Esophagus muscularis mucosa (tissue), 4 donors: ENCODE results near the gene LIMCH1. TPM values are rescaled to one million over a fixed set of nuclear protein-coding genes. Genes with fewer than 3 reads are reported as not detected.

Experiments
- DNase-seq: peaks from one replicate; pipeline ENCODE4 v3.0.0-alpha.2; 2017; ENCODE audit errors: extremely low spot score
- H3K27ac ChIP-seq, 4 donors: fragments of 200-600 bp; sonication (generic); replicated peaks in 1 of 4; 1 replicate in 3 of 4; 2 replicates in 1 of 4; pipeline ENCODE4 v1.5.1; 2016 to 2019; ENCODE audit warnings: mild to moderate bottlenecking in 1 of 4
- H3K27me3 ChIP-seq, 4 donors: fragments of 200-600 bp; sonication (generic); one replicate each; pipeline versions ENCODE4 v1.5.1 to v1.6.0; 2016 to 2019
- H3K36me3 ChIP-seq, 4 donors: fragments of 200-600 bp; sonication (generic); one replicate each; pipeline ENCODE4 v1.5.1; 2016 to 2019
- H3K4me1 ChIP-seq, 4 donors: fragments of 200-600 bp; sonication (generic); one replicate each; pipeline ENCODE4 v1.5.1; 2016 to 2019
- H3K4me3 ChIP-seq, 4 donors: fragments of 200-600 bp; sonication (generic); 1 replicate in 2 of 4; 2 replicates in 2 of 4; pipeline ENCODE4 v1.5.1; 2016 to 2019; ENCODE audit warnings: mild to moderate bottlenecking in 4 of 4, moderate library complexity in 1 of 4
- H3K9me3 ChIP-seq, 4 donors: fragments of 200-600 bp; sonication (generic); 1 replicate in 3 of 4; 2 replicates in 1 of 4; pipeline ENCODE4 v1.5.1; 2016 to 2019
- CTCF ChIP-seq, 3 experiments: fragments of 200-600 bp in 2 of 3; fragments of 450-650 bp in 1 of 3; sonication (generic) in 2 of 3; IDR thresholded peaks; one replicate each; pipeline ENCODE4 v1.5.1; 2017 to 2019; ENCODE audit warnings: antibody characterized with exemption in 3 of 3, mild to moderate bottlenecking in 2 of 3, moderate library complexity in 1 of 3
- EP300 ChIP-seq: sonication (generic); formaldehyde crosslinking; IDR thresholded peaks from one replicate; pipeline ENCODE4 v1.6.1; 2017; ENCODE audit warnings: antibody characterized with exemption
- POLR2A ChIP-seq: fragments of 450-650 bp; IDR thresholded peaks from one replicate; pipeline ENCODE4 v1.6.1; 2017; ENCODE audit warnings: antibody characterized with exemption, moderate library complexity, mild to moderate bottlenecking, low read depth
- POLR2AphosphoS5 ChIP-seq, 2 donors: sonication (generic); formaldehyde crosslinking; IDR thresholded peaks; one replicate each; pipeline ENCODE4 v1.6.1; 2017; ENCODE audit warnings: antibody characterized with exemption in 2 of 2
- WGBS: methylation state at CpG from one replicate; pipeline ENCODE4 v1.1.5; 2018; 5-methylcytosine and 5-hydroxymethylcytosine counted together
- intact Hi-C: fragments of 100-400 bp; cut with DNase I; formaldehyde crosslinking; loops from one replicate; pipeline ENCODE4 v1.15.1; 2023
- total RNA-seq, 4 donors: library from RNA; depleted of rRNA; stranded (reverse); fragments of >200 nt; gene quantifications; one replicate each; pipeline versions ENCODE4 v1.1.0 to v1.2.1, GENCODE V29; 2016

Gene LIMCH1
- total RNA-seq, 4 donors from 2014 or later: 49.0 to 101 (median 72.1) TPM

GRCh38 chr4:41517747-41518146 is 20.2 kb upstream of the LIMCH1 start:
- 95% methylated on average over 1 of the region's 1 CpG for WGBS

DNA sequence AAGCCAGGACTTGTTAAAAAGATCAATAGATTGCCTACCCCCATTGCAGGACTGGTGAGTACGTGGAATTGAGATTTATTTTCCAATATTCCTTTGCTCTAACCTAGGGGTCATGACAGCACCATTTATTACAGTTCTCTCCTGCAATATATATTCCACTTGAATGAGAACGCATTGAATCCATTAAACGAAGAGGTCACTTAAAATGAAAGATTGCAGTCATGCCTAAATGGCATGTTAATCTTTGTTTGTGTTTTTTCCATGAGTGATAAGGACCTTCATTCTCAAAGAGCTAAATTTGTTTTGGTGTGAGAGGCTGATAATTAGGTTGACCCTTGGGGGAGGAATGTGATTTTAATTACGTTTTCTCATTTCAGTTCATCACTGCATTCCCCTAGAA is 13.5 kb upstream of the LIMCH1 start:
- H3K27ac ChIP-seq: no peak overlapping the region
- no peak for DNase-seq
- no peaks in the 10 kb centered on the region for H3K27me3 ChIP-seq
- peaks cover 4 to 21% (median 9%) of the 10 kb centered on the region in 4 donors for H3K4me1 ChIP-seq
- no peak overlapping the region for H3K4me3 ChIP-seq
- intact Hi-C loops: no loop called here
- WGBS: 66% methylated on average over 4 of the region's 4 CpGs
- TF ChIP-seq POLR2A: no peak
- no peak for TF ChIP-seq POLR2AphosphoS5 (IDR thresholded peaks at IDR 0.05)
- TF ChIP-seq EP300: no peak
- no peak for TF ChIP-seq CTCF (IDR thresholded peaks at IDR 0.05)
- H3K9me3 ChIP-seq: no peaks in the 10 kb centered on the region
- no peaks in the 10 kb centered on the region for H3K36me3 ChIP-seq

More at GRCh38 chr4:41517747-41518146, 20.2 kb upstream of the LIMCH1 start:
- DNase-seq: no peak
- intact Hi-C loops: no loop called here
- no peak overlapping the region for H3K27ac ChIP-seq
- H3K9me3 ChIP-seq: no peaks in the 10 kb centered on the region
- H3K4me1 ChIP-seq: peaks cover 0 to 6% (median 0%) of the 10 kb centered on the region in 4 donors
- no peaks in the 10 kb centered on the region for H3K27me3 ChIP-seq
- no peaks in the 10 kb centered on the region for H3K36me3 ChIP-seq
- H3K4me3 ChIP-seq: no peak overlapping the region
- TF ChIP-seq EP300 (no peak), CTCF (IDR thresholded peaks at IDR 0.05) (no peak), POLR2AphosphoS5 (IDR thresholded peaks at IDR 0.05) (no peak), POLR2A (no peak)

- Histone ChIP-seq H3K4me1 (peaks cover 4 to 21% (median 9%) of the 10 kb centered on the region in 4 donors), H3K4me3 (no peak overlapping the region), H3K9me3 (no peaks in the 10 kb centered on the region), H3K27me3 (no peaks in the 10 kb centered on the region), H3K27ac (no peak overlapping the region), H3K36me3 (no peaks in the 10 kb centered on the region)
- peak; percentile 43 to 61 for TF ChIP-seq POLR2AphosphoS5 (IDR thresholded peaks at IDR 0.05)
- TF ChIP-seq POLR2A: no peak
- 85% methylated on average over 11 of the region's 11 CpGs for WGBS
- intact Hi-C loops: no loop called here
- DNase-seq: peak; percentile 74
These were observed 12.8 kb upstream of the LIMCH1 start for GRCh38 chr4:41525129-41525528.

DNA sequence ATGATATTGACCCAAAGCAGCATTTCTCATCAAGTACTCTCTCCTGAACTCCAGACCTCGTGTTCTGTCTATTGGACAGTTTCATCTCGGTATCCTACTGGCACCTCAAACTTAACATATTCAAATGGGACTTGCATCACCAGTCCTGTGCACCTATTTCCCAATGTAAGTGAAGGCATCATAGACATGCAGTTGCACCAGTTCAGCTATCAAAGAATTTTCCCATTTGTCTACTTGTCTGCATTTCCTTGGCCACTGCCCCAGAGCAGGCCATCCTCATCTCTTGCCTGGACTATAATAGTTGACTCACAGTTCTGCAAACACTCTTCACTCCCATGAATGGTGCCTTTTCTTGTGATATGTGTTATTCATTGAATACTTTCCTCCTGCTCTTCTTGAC is 11.3 kb upstream of the LIMCH1 start:
- TF ChIP-seq POLR2A: no peak
- no peak for TF ChIP-seq POLR2AphosphoS5 (IDR thresholded peaks at IDR 0.05)
- TF ChIP-seq EP300: no peak
- no peak for TF ChIP-seq CTCF (IDR thresholded peaks at IDR 0.05)
- intact Hi-C loops: no loop called here
- Histone ChIP-seq H3K36me3 (no peaks in the 10 kb centered on the region), H3K27me3 (no peaks in the 10 kb centered on the region), H3K4me1 (peaks cover 4 to 17% (median 9%) of the 10 kb centered on the region in 4 donors), H3K9me3 (no peaks in the 10 kb centered on the region), H3K4me3 (no peak overlapping the region), H3K27ac (no peak overlapping the region)
- DNase-seq: peak; percentile 75
- WGBS: 93% methylated on average over 2 of the region's 2 CpGs

GRCh38 chr4:41528512-41529205 is 9.3 kb upstream of the LIMCH1 start:
- no peaks in the 10 kb centered on the region for H3K9me3 ChIP-seq

More at GRCh38 chr4:41528512-41529205, 9.3 kb upstream of the LIMCH1 start:
- intact Hi-C loops: no loop called here
- Histone ChIP-seq H3K27me3 (no peaks in the 10 kb centered on the region), H3K4me3 (no peak overlapping the region), H3K27ac (no peak overlapping the region), H3K36me3 (no peaks in the 10 kb centered on the region), H3K4me1 (peaks cover 7 to 16% (median 9%) of the 10 kb centered on the region in 4 donors)
- WGBS: 32% methylated on average over 6 of the region's 6 CpGs
- TF ChIP-seq EP300 (no peak), POLR2A (no peak), POLR2AphosphoS5 (IDR thresholded peaks at IDR 0.05) (no peak), CTCF (IDR thresholded peaks at IDR 0.05) (no peak)
- peak; percentile 39 for DNase-seq
